ENCODE data around the gene SPHK2.
"Not testable (repeated sequence)": the region's sequence is repeated elsewhere in the genome, so short reads cannot be mapped to it uniquely, and the experiment has no call there.

The SPHK2 gene

GRCh38 chr19:48618916-48619691 is at the start of gene SPHK2, which contains the start of gene RPL18:
TSS of gene SPHK2 (plus strand) at chr19:48619506. CDS start at chr19:48620515, 1,009 bp downstream.
TSS of gene RPL18 (minus strand) at chr19:48619178. CDS start at chr19:48619143, 35 bp downstream.
- peak; percentile 98 for DNase-seq

GRCh38 chr19:48569814-48570213 is 49.5 kb upstream of the SPHK2 start:
- DNase-seq, result no peak

DNA sequence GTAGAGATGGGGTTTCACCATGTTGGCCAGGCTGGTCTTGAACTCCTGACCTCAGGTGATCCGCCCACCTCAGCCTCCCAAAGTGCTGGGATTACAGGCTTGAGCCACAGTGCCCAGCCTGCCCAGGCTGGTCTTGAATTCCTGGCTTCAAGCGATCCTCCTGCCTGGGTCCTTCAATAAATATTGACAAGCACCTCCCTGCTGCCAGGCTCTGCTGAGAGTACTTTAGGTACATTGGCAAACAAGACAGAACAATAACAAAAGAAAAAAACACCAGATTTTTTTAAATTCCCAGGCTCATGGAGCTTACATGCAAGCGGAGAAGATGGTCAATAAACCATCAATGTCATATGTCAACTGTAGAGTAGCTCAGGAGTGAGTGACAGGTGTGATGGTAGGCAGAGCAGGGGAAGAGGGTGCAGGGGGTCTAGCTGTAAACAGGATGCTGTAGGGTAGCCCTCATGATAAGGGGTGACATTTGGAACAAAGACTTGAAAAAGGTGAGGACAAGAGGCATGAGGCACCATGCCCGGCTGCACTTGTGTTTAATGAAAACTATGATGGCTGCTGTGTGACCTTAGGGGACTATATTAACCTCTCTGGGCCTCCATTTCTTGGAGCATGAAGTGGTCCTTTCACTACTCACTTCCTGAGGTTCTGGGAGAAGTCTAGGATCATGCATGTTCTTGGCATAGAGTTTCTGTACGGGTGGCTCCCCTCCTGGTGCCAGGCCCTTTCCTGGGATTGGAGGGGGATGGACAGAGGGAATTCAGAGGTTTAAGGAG is 47.7 kb upstream of the SPHK2 start:
- no peak for DNase-seq

DNA sequence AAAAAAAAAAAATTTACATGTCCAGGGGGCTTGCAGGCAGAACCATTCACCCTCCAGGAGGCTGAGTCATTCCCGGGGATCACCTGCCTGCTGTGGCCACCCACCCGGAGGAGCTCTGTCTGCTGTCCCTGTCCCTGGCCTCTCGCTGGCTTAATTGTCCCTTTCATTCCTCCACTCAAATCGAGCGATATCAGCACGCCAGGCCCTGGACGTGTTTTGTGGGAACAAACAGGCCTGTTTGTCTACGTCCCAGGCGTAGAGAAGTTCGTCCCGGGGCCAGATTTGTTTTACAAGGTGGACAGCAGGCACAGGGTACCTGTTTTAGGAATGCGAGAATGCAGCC is 46.2 kb upstream of the SPHK2 start:
- no peak for DNase-seq

- no peak for DNase-seq
Observed at GRCh38 chr19:48575931-48576622, 43.2 kb upstream of the SPHK2 start.

- not testable (repeated sequence) for DNase-seq
Observed at GRCh38 chr19:48577908-48578307, 41.4 kb upstream of the SPHK2 start.

- DNase-seq, result no peak
Observed at GRCh38 chr19:48578891-48579290, 40.4 kb upstream of the SPHK2 start.

- DNase-seq, result no peak
Observed at GRCh38 chr19:48582168-48582567, 37.1 kb upstream of the SPHK2 start.

DNA sequence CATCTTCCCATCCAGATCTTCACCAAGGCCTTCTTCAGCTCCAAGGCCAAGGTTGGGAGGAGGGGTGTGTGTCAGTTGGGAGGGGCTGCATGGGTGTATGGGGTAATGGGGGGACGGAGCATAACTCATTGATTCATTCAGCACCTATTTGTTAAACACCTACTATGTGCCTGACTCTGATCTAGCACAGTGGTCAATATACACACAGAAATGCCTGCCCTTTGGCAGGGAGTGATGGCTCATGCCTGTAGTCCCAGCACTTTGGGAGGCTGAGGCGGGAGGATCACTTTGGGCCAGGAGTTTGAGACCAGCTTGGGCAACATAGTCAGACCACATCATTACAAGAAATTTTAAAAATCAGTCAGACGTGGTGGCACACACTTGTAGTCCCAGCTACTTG is 31.9 kb upstream of the SPHK2 start:
- DNase-seq, result no peak

- peak; percentile 98 for DNase-seq
Observed at GRCh38 chr19:48588670-48589401, 30.5 kb upstream of the SPHK2 start.

- DNase-seq, result no peak
Observed at GRCh38 chr19:48591021-48591420, 28.3 kb upstream of the SPHK2 start.

- no peak for DNase-seq
Observed at GRCh38 chr19:48595171-48595570, 24.1 kb upstream of the SPHK2 start.

DNA sequence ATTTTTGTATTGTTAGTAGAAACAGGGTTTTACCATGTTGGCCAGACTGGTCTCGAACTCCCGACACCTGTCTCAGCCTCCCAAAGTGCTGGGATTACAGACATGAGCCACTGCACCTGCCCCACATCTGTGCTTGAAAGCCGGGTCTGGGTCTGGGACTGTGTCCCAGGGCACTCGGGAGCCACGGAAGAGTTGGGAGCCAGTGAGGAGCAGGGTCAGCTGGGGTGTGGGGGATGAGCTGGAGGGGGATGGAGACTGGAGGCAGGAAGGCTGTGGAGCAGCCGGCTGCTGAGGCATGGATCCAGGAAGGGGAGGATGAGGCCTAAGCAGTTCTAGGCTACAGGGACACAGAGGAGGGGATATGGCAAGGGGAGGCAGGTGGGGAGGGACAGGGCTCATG is 23.5 kb upstream of the SPHK2 start:
- DNase-seq, result no peak

DNA sequence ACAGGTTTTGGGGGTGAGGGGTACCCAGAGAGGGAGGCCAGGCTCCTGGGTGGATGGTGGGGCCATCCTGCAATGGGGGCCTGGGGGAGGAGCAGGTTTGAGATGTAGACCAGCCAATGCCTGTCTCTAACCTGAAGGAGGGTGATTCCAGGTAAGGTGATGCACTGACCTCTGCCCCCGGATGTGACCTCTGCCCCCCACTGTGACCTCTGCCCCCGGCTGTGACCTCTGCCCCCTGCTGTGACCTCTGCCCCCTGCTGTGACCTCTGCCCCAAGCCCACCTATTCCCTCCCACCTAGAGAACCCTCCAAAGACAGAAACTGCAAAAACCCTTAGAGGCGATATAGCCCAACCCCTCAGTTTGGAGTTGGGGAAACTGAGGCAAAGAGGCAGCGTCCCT is 23.1 kb upstream of the SPHK2 start:
- no peak for DNase-seq

DNA sequence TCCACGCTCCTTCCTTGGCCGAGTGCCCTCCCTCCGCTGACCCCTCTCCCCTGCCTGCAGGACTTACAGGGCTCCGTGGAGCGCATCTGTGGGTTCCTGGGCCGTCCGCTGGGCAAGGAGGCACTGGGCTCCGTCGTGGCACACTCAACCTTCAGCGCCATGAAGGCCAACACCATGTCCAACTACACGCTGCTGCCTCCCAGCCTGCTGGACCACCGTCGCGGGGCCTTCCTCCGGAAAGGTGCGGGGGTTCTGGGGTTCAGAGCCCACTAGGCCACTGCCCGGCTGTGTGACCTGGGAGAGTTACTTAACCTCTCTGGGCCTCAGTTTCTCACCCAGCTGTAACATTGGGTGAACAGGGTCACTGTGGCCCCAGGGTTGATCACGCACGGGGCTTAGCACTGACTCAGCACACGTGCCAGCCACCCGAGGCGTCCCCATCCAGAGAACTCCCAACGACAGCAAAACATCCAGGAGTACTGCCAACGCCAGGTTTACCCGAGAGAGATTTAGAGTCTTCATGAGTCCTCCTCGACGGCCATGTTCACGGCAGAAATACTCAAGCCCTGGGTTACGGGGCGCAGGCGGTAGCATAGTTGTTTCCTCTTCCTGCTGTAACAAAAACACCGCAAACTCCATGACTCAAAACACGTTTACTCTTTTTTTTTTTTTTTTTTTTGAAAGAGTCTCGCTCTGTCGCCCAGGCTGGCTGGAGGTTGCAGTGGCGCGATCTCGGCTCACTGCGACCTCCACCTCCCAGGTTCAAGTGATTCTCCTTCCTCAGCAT is 22.4 kb upstream of the SPHK2 start:
- no peak for DNase-seq

DNA sequence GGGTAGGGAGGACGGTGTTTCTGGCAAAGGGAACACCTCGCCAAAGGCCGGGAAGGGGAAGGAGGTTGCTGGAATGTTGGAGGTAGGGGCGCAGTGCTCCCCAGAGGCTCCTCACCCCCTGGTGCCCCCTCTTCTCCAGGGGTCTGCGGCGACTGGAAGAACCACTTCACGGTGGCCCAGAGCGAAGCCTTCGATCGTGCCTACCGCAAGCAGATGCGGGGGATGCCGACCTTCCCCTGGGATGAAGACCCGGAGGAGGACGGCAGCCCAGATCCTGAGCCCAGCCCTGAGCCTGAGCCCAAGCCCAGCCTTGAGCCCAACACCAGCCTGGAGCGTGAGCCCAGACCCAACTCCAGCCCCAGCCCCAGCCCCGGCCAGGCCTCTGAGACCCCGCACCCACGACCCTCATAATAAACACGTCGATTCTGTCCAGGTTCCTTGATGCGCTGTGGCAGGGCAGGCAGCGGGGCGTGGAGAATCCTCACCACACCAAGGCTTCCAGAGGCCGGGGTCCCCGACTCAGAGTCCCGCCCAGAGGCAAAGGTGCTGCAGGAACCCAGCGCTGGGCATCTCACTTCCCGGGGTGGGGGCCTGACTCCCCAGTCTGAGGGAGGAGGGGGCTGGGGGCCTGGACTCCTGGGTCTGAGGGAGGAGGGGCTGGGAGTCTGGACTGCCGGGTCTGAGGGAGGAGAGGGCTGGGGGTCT is 20.2 kb upstream of the SPHK2 start:
- DNase-seq, result no peak

DNA sequence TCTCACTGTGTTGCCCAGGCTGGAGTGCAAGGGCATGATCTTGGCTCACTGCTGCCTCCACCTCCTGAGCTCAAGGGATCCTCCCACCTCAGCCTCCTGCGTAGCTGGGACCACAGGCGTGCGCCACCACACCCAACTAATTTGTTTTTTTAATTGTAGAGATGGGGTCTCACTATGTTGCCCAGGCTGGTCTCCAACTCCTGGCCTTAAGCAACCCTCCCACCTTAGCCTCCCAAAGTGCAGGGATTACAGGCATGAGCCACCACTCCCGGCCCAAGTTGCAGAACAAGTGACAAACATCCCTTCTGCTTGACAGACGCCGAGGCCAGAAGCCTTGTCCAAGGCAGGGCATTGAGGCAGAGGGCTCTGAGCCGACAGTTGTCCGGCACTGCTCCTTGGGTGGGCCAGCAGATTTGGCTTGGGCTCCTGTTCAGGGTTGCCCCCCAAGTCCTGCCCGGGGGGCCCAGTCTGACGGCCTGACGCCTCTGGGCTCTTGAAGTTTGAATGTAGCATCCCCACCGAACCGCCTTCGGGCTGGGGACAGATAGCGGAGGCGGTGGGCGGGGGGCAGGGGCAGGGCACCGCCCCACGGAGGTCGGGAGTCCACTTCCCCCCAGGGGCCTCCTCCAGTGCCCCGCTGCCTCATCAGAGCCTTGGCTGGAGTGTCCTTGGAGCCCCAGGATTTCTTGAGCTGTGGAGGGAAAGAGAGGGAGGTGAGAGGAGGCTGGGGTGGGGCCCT is 18.5 kb upstream of the SPHK2 start:
- DNase-seq, result no peak

DNA sequence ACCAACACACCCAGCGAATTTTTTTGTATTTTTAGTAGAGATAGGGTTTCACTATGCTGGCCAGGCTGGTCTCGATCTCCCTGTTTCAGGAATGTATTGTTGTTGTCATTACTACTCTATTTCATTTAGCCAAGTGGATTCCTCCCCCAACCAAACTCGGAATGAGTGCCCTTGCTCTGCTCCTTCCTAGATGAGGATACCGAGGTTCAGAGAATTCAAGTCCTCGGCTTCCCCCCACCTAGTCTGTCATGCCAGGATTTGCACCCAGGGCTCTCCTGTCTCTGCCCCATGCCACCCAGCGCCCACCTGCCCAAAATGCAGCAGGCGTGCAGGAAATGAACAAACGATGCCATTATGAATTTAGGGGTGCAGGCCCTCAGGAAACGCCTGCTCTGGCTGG is 16.3 kb upstream of the SPHK2 start:
- DNase-seq, result no peak

GRCh38 chr19:48603449-48603848 is 15.9 kb upstream of the SPHK2 start:
- DNase-seq, result no peak

- DNase-seq, result no peak
Observed at GRCh38 chr19:48603850-48604249, 15.5 kb upstream of the SPHK2 start.
